K562 (cell line): ENCODE data around the gene DNAJC12. TPM values are rescaled to one million over a fixed set of nuclear protein-coding genes. Genes with fewer than 3 reads are reported as not detected.

Experiments used
- ATAC-seq: fragments of 200-7000 bp; cut with Tn5 transposase; 3 replicates; pipeline ENCODE4 v1.9.1; 2020; ENCODE audit warnings: moderate library complexity
- BruUV-seq: library from RNA; stranded (reverse); fragments of 400-500 nt; replicated peaks from 2 replicates; lab custom pipeline; 2021; lab: Mats Ljungman, UMichigan
- CTCF ChIA-PET: fragments of 300-600 bp; formaldehyde crosslinking; extraction: SDS; loops from one replicate; lab custom pipeline; 2021; ENCODE audit warnings: low intra/inter-chr PET ratio; lab: Yijun Ruan, JAX
- POLR2A ChIA-PET: fragments of 300-600, 350-650 bp; sonication (Branson Sonifier 250); formaldehyde crosslinking; extraction: SDS; loops from one replicate; lab custom pipeline; 2021; ENCODE audit warnings: antibody characterized with exemption, inconsistent platforms; lab: Yijun Ruan, JAX
- DNase-seq, 4 experiments: peaks; one replicate each; pipeline versions ENCODE4 v3.0.0 to v3.0.0-alpha.2; 2011 to 2018; ENCODE audit warnings: low spot score in 3 of 4, mixed read lengths in 3 of 4; ENCODE audit errors: extremely low read depth in 1 of 4
- FAIRE-seq: peaks from 2 replicates; lab custom pipeline; 2011; peaks lifted over from hg19 to GRCh38; lab: Jason Lieb, UNC
- H2AFZ ChIP-seq: 2 replicates; pipeline ENCODE4 v1.6.0; 2011; ENCODE audit warnings: low read depth, low read length, control low read depth, inconsistent platforms
- H3K27ac ChIP-seq: fragments of 200-600 bp; 3 replicates; pipeline ENCODE4 v1.8.0; 2011; ENCODE audit warnings: low read depth, mild to moderate bottlenecking, control low read depth, inconsistent platforms, low read length, moderate library complexity, mixed read lengths; ENCODE audit errors: extremely low read depth
- H3K27me3 ChIP-seq, 2 experiments: fragments of 300-600 bp in 1 of 2; 2 replicates in 1 of 2; 3 replicates in 1 of 2; pipeline versions ENCODE4 v1.6.0 to v1.8.0; 2011; ENCODE audit warnings: inconsistent platforms in 2 of 2, low read length in 2 of 2, mild to moderate bottlenecking in 1 of 2, mixed read lengths in 1 of 2, moderate library complexity in 1 of 2; ENCODE audit not compliant: control insufficient read depth in 2 of 2, insufficient read depth in 2 of 2
- H3K36me3 ChIP-seq: fragments of 300-600 bp; 3 replicates; pipeline ENCODE4 v1.8.0; 2011; ENCODE audit warnings: mild to moderate bottlenecking, low read length, inconsistent platforms; ENCODE audit not compliant: control insufficient read depth, insufficient read depth
- H3K4me1 ChIP-seq, 2 experiments: fragments of 200-600 bp in 1 of 2; replicated peaks in 1 of 2; 2 replicates in 1 of 2; 3 replicates in 1 of 2; pipeline versions ENCODE4 v1.5.1 to v1.8.0; 2011; ENCODE audit warnings: inconsistent platforms in 2 of 2, low read length in 2 of 2, mild to moderate bottlenecking in 1 of 2, mixed read lengths in 1 of 2, moderate library complexity in 1 of 2; ENCODE audit not compliant: control insufficient read depth in 2 of 2, insufficient read depth in 2 of 2
- H3K4me2 ChIP-seq: 2 replicates; pipeline ENCODE4 v1.6.1; 2011; ENCODE audit warnings: low read length, control low read depth, inconsistent platforms, mixed read lengths; ENCODE audit not compliant: insufficient read depth
- H3K4me3 ChIP-seq: fragments of 200-600 bp; sonication (generic), shearing (Covaris generic); 2 replicates; pipeline ENCODE4 v1.5.1; 2016; ENCODE audit warnings: control low read depth, inconsistent platforms
- H3K79me2 ChIP-seq: fragments of 200-600 bp; 3 replicates; pipeline ENCODE4 v1.8.0; 2011; ENCODE audit warnings: low read length, inconsistent platforms; ENCODE audit not compliant: control insufficient read depth, insufficient read depth
- H3K9ac ChIP-seq, 2 experiments: 2 replicates each; pipeline versions ENCODE4 v1.6.0 to v1.6.1; 2011; ENCODE audit warnings: low read depth in 2 of 2, low read length in 2 of 2, control low read depth in 1 of 2, inconsistent platforms in 1 of 2, mild to moderate bottlenecking in 1 of 2, mixed read lengths in 1 of 2; ENCODE audit not compliant: insufficient read depth in 1 of 2
- H3K9me1 ChIP-seq: one replicate; pipeline ENCODE4 v1.6.0; 2011; ENCODE audit warnings: inconsistent platforms, mild to moderate bottlenecking, low read length, moderate library complexity; ENCODE audit not compliant: control insufficient read depth, insufficient read depth
- H3K9me3 ChIP-seq: replicated peaks from 2 replicates; pipeline ENCODE4 v1.5.1; 2011; ENCODE audit warnings: low read depth, low read length, inconsistent platforms; ENCODE audit not compliant: control insufficient read depth, insufficient read depth
- H4K20me1 ChIP-seq: replicated peaks from 2 replicates; pipeline ENCODE4 v1.6.1; 2011; ENCODE audit warnings: low read length, inconsistent platforms, mixed read lengths; ENCODE audit not compliant: control insufficient read depth, insufficient read depth
- MTA3 ChIP-seq: fragments of 450-650 bp; formaldehyde crosslinking; IDR thresholded peaks from 2 replicates; pipeline ENCODE4 v1.6.1; 2017; ENCODE audit warnings: mild to moderate bottlenecking, borderline replicate concordance
- PBX2 ChIP-seq, 2 experiments: IDR thresholded peaks in 1 of 2; conservative IDR thresholded peaks in 1 of 2; 2 replicates each; pipeline ENCODE4 v1.6.1; 2016; ENCODE audit warnings: low read depth in 2 of 2, mild to moderate bottlenecking in 1 of 2, missing compliant biosample characterization in 1 of 2, missing genetic modification characterization in 1 of 2, moderate library complexity in 1 of 2
- PRMT5 ChIP-seq: sonication (generic); formaldehyde crosslinking; IDR thresholded peaks from 2 replicates; pipeline ENCODE4 v1.5.0; 2020; ENCODE audit warnings: missing genetic modification reagents
- SAFB2 ChIP-seq: fragments of 200-400 bp; formaldehyde crosslinking; IDR thresholded peaks from 2 replicates; pipeline ENCODE4 v1.6.1; 2018; ENCODE audit warnings: borderline replicate concordance, low read length, low read depth, moderate library complexity; ENCODE audit not compliant: severe bottlenecking
- TCFL5 ChIP-seq: fragments of 250-450 bp; sonication (Bioruptor Pico); conservative IDR thresholded peaks from 2 replicates; pipeline ENCODE4 v1.6.1; 2021; ENCODE audit warnings: mild to moderate bottlenecking, moderate library complexity, matching md5 sums
- XRCC3 ChIP-seq: fragments of 450-650 bp; IDR thresholded peaks from 2 replicates; pipeline ENCODE4 v1.6.1; 2017; ENCODE audit warnings: mild to moderate bottlenecking, moderate library complexity
- ZNF121 ChIP-seq: sonication (generic); formaldehyde crosslinking; conservative IDR thresholded peaks from 2 replicates; pipeline ENCODE4 v1.8.0; 2022; ENCODE audit warnings: missing genetic modification reagents
- ZNF274 ChIP-seq: IDR thresholded peaks from 2 replicates; pipeline ENCODE4 v1.6.1; 2011; ENCODE audit warnings: low read depth, mild to moderate bottlenecking, low read length, moderate library complexity, borderline replicate concordance
- ZNF589 ChIP-seq: fragments of 200-800 bp; sonication (Bioruptor generic); IDR thresholded peaks from 2 replicates; pipeline ENCODE4 v1.6.1; 2016; ENCODE audit warnings: low read depth, missing genetic modification characterization, missing compliant biosample characterization
- WGBS: fragments of 100-300 bp; shearing (Covaris generic); methylation state at CpG from one replicate; pipeline ENCODE4 v1.1.6; 2016; ENCODE audit warnings: low coverage, mixed read lengths; ENCODE audit not compliant: insufficient coverage; ENCODE audit errors: missing lambda C conversion rate; 5-methylcytosine and 5-hydroxymethylcytosine counted together
- in situ Hi-C: fragments of 300-500 bp; cut with MboI; formaldehyde crosslinking; loops from 4 replicates; pipeline ENCODE4 v1.15.0; 2018; ENCODE audit warnings: inconsistent platforms, mixed read lengths
- intact Hi-C: fragments of 100-400 bp; cut with micrococcal nuclease; formaldehyde crosslinking; loops from 2 replicates; pipeline ENCODE4 v1.14.2; 2022
- polyA plus RNA-seq, 8 experiments: library from polyadenylated mRNA; depleted of rRNA in 4 of 8; stranded (reverse) in 5 of 8; unstranded in 3 of 8; fragments of >200 nt; fragmentation: Nextera tagmentation in 2 of 8; fragmentation: Illumina TruSeq in 1 of 8; extraction: Ambion mirVana in 2 of 8; extraction: Trizol in 1 of 8; gene quantifications; 2 replicates each; pipeline versions ENCODE4 v1.2.1 to v1.2.3, GENCODE V29; 2011 to 2014; ENCODE audit warnings: inconsistent platforms in 1 of 8, missing spikeins in 1 of 8
- total RNA-seq, 7 experiments: library from RNA; depleted of rRNA in 6 of 7; stranded (reverse); fragments of >200 nt in 6 of 7; fragmentation: Illumina TruSeq in 2 of 7; extraction: Trizol in 2 of 7; gene quantifications; 2 replicates each; pipeline versions ENCODE4 v1.2.1 to v1.2.3, GENCODE V29; 2011 to 2021; ENCODE audit warnings: low replicate concordance in 1 of 7

Gene DNAJC12
- total and polyA plus RNA-seq, 9 of the 15 experiments (the other 6 are each of a cell fraction or from before 2014, with no cell fraction given): 7.4 to 95.9 (median 68.5) TPM

GRCh38 chr10:67875340-67876238, 37.6 kb upstream of the DNAJC12 start:
- in situ Hi-C loops (loop anchor here (10.0 kb wide), 1 partner anchor 449 kb away; no protein-coding TSS in a partner anchor), intact Hi-C loops (no loop called here)
- no peak for DNase-seq
- Histone ChIP-seq H3K9ac (no peak overlapping the region), H3K79me2 (no peaks in the 10 kb centered on the region), H3K4me2 (no peak overlapping the region), H3K4me3 (no peak overlapping the region)
- FAIRE-seq: no peak
- 33% methylated on average over 3 of the region's 3 CpGs for WGBS
- TF ChIP-seq XRCC3: no peak
- no peak for TF ChIP-seq ZNF274
- no peak for TF ChIP-seq ZNF589 (CRISPR knock-in tag)
- no peak for TF ChIP-seq TCFL5 (CRISPR knock-in tag)
- no peak for TF ChIP-seq PBX2 (CRISPR knock-in tag; IDR thresholded peaks at IDR 0.05; ENCODE audit: low read depth)
- TF ChIP-seq PBX2 (tag; conservative IDR thresholded peaks at IDR 0.05; ENCODE audit: low read depth): no peak
- peak; percentile 51 for TF ChIP-seq ZNF121 (CRISPR knock-in tag)
- TF ChIP-seq MTA3: no peak
- TF ChIP-seq SAFB2: no peak
- no peak for TF ChIP-seq PRMT5 (CRISPR knock-in tag)
- TF ChIP-seq, all 486 proteins: peak for 1
- no peak; the same call in 2 of the 3 replicates for ATAC-seq
- no peaks in the 10 kb centered on the region for H3K9me3 ChIP-seq
- peaks cover 0 to 4% of the 10 kb centered on the region in 2 experiments; a peak in 2 of 5 replicates for H3K4me1 ChIP-seq
- POLR2A ChIA-PET: interaction anchor here (1.1 kb wide), 1 partner anchor 9 kb away, joined by 5 read pairs; the partner anchor contains the start of gene SIRT1
- H4K20me1 ChIP-seq: no peaks in the 10 kb centered on the region
- peak overlapping the region; percentile 30; the same call in 1 of the 2 replicates for H2AFZ ChIP-seq
- no TSS peak for BruUV-seq
- no peaks in the 10 kb centered on the region for H3K27me3 ChIP-seq
- no peak overlapping the region for H3K27ac ChIP-seq
- CTCF ChIA-PET: no interaction called here
- no peaks in the 10 kb centered on the region for H3K9me1 ChIP-seq
- H3K36me3 ChIP-seq: no peaks in the 10 kb centered on the region
